Astrocyte of the hippocampus (primary cell): Measurements from ENCODE around the gene GATD1.
A peak's percentile ranks its signal among the peaks of the same experiment; 100 is the strongest.

Source experiments
- DNase-seq: peaks from one replicate; pipeline ENCODE4 v3.0.0; 2011; ENCODE audit warnings: low read depth, low spot score

GATD1 gene

GRCh38 chr11:779955-780532, 2.8 kb upstream of the GATD1 start:
- no peak for DNase-seq

DNA sequence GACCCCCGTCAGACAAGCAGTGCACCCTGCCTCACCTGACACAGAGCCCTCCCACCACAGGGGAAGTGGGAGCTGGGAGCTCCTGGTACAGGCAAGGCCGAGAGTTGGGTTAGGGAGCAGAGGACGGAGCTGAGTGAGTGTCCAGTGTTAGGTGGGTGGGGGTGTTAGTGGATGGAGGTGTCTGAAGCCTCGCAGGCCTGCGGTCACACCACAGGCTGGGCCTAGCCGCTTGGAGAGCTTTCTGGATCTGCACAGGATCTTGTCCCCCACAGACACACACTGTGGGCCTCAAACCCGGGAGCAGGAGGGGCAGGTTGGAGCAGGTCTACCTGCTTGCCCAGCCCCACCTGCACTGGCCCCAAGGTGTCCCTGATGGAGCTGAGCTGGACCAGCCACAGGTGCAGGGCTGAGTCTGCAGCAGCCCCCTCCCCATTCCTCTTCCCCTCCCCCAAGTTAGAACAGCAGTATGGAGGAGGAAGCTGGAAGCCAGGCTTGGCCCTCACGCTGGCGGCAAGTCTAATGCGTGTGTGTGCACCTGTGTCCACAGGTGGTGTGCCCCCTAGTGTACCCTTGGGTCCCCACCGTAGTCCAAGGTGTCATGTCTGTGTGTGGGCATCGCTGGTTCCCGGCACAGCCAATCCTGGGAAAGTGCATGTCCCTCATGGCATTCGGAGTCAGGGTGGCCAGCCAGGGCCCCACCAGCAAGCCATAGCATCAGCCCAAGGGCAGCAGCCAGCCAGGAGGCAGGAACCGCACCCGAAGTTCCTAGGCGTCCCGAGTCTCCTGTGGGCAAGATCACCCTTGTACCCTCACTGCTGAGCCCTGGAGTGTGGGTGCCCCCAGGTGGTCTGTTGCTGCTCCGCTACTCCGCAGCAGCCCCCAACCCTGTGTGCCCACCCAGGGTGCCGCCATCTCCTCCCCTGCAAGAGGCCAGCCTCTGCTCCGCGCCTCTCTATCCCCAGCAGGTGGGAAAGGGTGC, 2.0 kb upstream of the GATD1 start:
- DNase-seq = no peak

GRCh38 chr11:776561-777287, 563 bp downstream of the GATD1 start:
- peak; percentile 67 for DNase-seq

DNA sequence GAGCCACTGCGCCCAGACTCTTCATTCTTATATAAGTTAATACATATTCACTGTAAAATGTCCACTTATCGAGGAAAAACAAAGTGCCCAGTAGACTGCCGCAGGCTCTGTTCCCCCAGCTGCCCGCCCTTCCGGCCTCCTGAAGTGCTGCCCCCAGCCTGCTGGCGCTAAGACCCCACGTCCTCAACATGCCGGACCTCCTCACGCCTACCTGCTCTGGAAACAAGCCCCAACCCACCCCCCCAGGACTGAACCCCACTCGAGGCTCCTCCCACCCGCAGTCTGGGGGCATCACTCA, 1.1 kb downstream of the GATD1 start:
- DNase-seq = peak; percentile 16

- DNase-seq = peak; percentile 65
Measured at GRCh38 chr11:774873-775592, 2.3 kb downstream of the GATD1 start.

- no peak for DNase-seq
Measured at GRCh38 chr11:773830-774229, 3.5 kb downstream of the GATD1 start.

DNA sequence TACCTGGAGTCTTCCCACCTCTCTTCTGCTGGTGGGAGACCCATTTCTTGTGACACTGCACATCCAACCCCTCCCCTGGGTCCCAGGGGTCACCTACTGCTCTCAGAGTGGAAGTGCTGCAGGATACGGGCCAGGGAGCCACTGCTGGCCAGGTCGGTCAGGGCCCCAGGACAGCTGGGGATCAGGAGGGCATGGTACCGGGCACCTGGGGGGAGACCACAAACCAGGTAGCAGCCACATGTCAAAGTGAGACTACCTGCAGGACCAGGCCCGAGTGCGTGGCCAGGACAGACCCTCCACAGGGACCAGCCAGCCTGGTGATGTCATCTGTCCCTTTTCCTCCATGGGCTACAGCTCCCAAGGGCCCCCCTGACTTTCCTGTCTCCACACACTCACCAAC, 3.9 kb downstream of the GATD1 start:
- DNase-seq = peak; percentile 0

GRCh38 chr11:772429-773390, 4.6 kb downstream of the GATD1 start:
- DNase-seq = peak; percentile 41

- peak; percentile 1 for DNase-seq
Measured at GRCh38 chr11:771617-772204, 5.6 kb downstream of the GATD1 start.

- DNase-seq = no peak
Measured at GRCh38 chr11:770642-771616, 6.4 kb downstream of the GATD1 start.

GRCh38 chr11:769887-770641, 7.2 kb downstream of the GATD1 start:
- DNase-seq = no peak

GRCh38 chr11:767238-767637, 10.0 kb downstream of the GATD1 start:
- DNase-seq = no peak

DNA sequence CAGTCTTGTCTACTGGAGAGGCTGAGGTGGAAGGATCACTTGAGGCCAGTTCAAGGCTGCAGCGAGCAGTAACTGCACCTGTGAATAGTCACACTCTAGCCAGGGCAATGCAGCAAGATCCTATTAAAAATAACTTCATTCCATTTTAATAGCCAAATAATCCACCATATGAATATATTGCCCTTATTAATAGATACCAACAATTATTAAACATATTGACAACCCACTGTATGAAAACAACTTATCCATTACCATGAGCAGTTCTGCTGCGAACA, 10.4 kb downstream of the GATD1 start:
- no peak for DNase-seq

DNA sequence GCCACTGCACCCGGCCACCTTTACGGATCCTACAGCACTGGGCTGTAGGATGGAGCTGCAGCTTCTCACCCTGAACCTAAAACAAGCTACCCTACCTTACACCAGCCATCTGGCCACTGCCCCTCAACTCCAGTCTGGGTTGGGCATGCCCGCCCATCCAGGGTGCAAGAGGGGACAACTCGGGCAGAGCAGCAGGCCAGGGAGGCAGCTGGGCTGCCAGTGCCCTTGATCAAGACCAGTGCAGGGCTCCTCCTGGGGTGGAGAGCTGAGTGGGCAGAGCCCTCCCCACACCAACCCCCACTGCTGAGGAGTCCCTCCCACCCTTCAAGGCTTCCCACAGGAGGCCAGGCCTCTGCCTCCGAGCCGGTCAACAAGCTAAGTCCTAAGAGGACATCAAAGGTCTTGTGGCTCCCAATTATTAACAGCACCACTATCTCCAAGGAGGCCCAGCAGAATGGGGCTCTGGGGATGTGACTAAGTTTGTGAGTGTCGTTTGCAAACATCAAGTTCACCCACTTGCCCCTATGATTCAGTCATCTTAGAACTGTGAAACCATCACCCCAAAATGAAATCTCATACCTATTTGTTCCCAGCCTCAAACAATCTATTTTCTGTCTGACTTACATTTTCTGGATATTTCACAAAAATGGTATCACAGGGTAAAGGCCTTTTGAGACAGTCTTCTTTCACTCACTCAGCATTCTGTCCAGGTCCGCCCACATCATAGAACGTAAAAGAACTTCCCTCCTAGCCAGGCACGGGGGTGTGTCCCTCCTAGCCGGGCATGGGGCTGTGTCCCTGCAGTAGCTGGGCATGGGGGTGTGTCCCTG, 11.0 kb downstream of the GATD1 start:
- DNase-seq = no peak

GRCh38 chr11:765802-766091, 11.5 kb downstream of the GATD1 start:
- DNase-seq = no peak

DNA sequence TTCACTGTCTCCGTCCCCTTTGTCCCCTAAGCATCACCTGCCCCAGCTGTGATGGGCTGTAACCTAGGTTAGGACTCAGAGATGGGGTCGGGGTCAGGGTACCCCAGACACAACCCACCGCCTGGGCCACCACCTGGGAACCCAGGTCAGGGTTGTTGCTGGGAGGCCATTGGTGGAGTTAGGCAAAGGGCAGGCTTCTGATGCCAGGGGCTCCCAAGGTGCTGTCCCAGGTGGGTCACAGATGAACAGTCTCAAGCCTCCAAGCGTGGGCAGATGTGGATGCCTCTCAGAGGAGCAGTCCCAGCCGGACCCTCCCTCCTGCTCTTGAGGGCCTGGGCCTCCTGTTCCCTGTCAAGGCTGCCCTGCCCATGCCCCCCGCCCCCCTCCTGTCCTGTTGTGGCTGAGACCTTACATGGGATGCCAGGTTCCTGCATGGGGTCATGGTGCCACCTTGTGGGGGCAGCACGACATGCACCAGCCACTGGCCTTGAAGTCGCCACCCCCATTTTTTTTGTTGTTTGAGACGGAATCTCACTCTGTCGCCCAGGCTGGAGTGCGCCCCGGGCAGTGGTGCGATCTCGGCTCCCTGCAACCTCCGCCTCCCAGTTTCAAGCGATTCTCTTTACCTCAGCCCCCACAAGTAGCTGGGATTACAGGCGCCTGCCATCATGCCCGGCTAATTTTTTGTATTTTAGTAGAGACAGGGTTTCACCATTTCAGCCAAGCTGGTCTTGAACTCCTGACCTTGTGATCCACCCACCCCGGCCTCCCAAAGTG, 12.1 kb downstream of the GATD1 start:
- peak; percentile 75 for DNase-seq

- no peak for DNase-seq
Measured at GRCh38 chr11:764322-765024, 12.8 kb downstream of the GATD1 start.
